ENCODE measurements around the gene XRN2. TPM values are rescaled to one million over a fixed set of nuclear protein-coding genes. Genes with fewer than 3 reads are reported as not detected.

XRN2 gene
- total RNA-seq, 4 donors from 2014 or later = 56.7 to 81.4 (median 73.0) TPM

DNA sequence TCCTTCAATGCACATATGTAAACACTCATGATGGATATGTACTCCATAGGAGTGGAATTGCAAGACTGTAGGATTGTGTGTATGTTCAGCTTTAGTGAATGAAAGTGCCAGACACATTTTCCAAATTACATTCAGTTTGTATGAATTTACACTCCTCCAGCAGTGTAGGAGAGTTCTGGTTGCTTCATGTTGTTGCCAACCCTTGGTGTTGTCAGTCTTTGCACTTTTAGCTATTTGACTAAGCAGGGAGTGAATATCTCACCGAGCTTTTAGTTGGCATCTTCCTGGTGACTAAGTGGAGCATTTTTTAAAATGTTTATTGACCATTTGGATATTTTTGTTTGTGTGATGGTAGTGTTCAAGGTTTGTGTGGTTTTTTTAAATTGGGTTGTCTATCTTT is 70.3 kb downstream of the XRN2 start:
- TF ChIP-seq, protein P1, sequence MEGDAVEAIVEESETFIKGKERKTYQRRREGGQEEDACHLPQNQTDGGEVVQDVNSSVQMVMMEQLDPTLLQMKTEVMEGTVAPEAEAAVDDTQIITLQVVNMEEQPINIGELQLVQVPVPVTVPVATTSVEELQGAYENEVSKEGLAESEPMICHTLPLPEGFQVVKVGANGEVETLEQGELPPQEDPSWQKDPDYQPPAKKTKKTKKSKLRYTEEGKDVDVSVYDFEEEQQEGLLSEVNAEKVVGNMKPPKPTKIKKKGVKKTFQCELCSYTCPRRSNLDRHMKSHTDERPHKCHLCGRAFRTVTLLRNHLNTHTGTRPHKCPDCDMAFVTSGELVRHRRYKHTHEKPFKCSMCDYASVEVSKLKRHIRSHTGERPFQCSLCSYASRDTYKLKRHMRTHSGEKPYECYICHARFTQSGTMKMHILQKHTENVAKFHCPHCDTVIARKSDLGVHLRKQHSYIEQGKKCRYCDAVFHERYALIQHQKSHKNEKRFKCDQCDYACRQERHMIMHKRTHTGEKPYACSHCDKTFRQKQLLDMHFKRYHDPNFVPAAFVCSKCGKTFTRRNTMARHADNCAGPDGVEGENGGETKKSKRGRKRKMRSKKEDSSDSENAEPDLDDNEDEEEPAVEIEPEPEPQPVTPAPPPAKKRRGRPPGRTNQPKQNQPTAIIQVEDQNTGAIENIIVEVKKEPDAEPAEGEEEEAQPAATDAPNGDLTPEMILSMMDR (IDR thresholded peaks at IDR 0.05; ENCODE audit: low read depth) = no peak

- TF ChIP-seq, protein P1 (IDR thresholded peaks at IDR 0.05; ENCODE audit: low read depth) = no peak
These were observed 73.5 kb downstream of the XRN2 start for GRCh38 chr20:21376626-21377025.

- TF ChIP-seq, protein P1 (IDR thresholded peaks at IDR 0.05; ENCODE audit: low read depth) = no peak
These were observed 74.6 kb downstream of the XRN2 start for GRCh38 chr20:21377701-21378100.

DNA sequence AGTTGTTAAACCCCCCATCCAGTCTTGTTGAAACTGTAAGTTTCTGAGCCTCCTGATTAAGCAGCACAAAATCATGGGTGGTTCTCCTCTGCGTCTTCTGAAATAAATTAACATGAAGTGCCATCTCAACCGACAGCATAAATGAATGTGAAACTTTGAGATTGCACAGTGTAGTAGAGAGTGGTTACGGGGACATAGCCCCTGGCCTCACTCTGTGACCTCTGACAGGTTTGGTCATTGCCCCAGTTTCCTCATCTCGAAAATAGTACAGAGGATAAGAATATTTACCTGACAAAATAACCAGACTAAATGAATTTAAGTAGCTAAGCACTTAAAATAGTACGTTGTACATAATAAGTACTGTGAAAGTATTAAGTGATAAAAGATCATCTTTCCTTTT is 75.1 kb downstream of the XRN2 start:
- TF ChIP-seq, protein P1 (IDR thresholded peaks at IDR 0.05; ENCODE audit: low read depth) = no peak

DNA sequence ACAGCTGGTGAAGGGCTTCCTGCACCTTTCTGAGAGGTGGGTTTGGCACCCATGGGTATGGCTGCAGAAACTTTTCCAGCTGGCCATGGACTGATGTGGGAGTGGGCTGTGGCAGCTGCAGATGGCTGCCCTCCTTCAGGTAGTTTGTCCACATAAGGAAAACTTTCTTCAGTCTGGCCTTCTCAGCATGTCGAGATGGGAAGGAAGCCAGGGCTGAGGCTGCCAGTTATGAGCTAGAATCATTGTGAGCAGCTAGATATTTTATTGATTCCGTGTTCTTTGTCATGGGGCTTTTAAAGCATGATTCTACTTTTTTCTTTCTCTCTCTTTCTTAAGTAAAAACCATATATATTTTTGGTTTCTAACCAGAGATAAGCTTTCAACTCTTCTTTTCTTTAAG is 77.6 kb downstream of the XRN2 start:
- TF ChIP-seq, protein P1 (IDR thresholded peaks at IDR 0.05; ENCODE audit: low read depth) = no peak

DNA sequence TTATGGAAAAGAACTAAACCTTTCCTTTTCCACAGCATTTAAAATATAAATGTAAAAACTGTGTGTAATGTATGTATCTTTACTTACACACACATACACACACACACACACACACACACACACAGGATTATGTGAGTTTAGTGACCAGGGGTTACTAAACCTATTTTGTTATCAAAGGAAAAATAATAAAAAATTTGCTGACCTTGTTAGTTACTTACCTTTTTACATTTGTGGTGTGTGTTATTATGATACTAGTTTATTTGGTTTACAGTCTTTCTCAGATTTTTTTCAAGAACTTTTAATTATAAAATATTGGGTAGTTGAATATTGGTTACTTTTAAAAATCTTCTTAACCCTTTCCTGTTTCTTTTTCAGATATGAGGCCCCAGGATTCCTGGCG is 78.5 kb downstream of the XRN2 start:
- TF ChIP-seq, protein P1 (IDR thresholded peaks at IDR 0.05; ENCODE audit: low read depth) = no peak

- TF ChIP-seq, protein P1 (IDR thresholded peaks at IDR 0.05; ENCODE audit: low read depth) = no peak
These were observed 81.3 kb downstream of the XRN2 start for GRCh38 chr20:21384308-21384892.

Measured in subcutaneous adipose tissue (tissue), 4 donors.